Mesenchymal stem cell (in vitro differentiated cells and primary cell): ENCODE results near the gene GNAI2.

Experiments
- DNase-seq: peaks from one replicate; pipeline ENCODE4 v3.0.0-alpha.2; 2013
- H2AFZ ChIP-seq: one replicate; pipeline ENCODE4 v1.6.1; 2013; ENCODE audit warnings: low read depth, mild to moderate bottlenecking, control low read depth, inconsistent platforms, low read length, moderate library complexity
- H2AK5ac ChIP-seq: 2 replicates; pipeline ENCODE4 v1.6.1; 2013; ENCODE audit warnings: low read length, moderate library complexity, mild to moderate bottlenecking, inconsistent platforms; ENCODE audit not compliant: severe bottlenecking
- H2BK120ac ChIP-seq: one replicate; pipeline ENCODE4 v1.6.1; 2013; ENCODE audit warnings: low read depth, mild to moderate bottlenecking, inconsistent platforms, low read length, moderate library complexity
- H2BK12ac ChIP-seq, 2 experiments: one replicate each; pipeline ENCODE4 v1.6.1; 2013; ENCODE audit warnings: inconsistent platforms in 2 of 2, low read length in 2 of 2, mild to moderate bottlenecking in 2 of 2, moderate library complexity in 2 of 2, control low read depth in 1 of 2
- H2BK15ac ChIP-seq: one replicate; pipeline ENCODE4 v1.6.1; 2013; ENCODE audit warnings: mild to moderate bottlenecking, low read depth, inconsistent platforms; ENCODE audit not compliant: poor library complexity, severe bottlenecking
- H2BK5ac ChIP-seq: 2 replicates; pipeline ENCODE4 v1.6.1; 2013; ENCODE audit warnings: low read depth, mild to moderate bottlenecking, low read length, control low read depth, inconsistent platforms; ENCODE audit not compliant: poor library complexity, severe bottlenecking
- H3K14ac ChIP-seq, 2 experiments: one replicate each; pipeline ENCODE4 v1.6.1; 2013; ENCODE audit warnings: inconsistent platforms in 2 of 2, low read length in 2 of 2, control low read depth in 1 of 2, mild to moderate bottlenecking in 1 of 2, moderate library complexity in 1 of 2
- H3K18ac ChIP-seq, 2 experiments: one replicate each; pipeline ENCODE4 v1.6.1; 2013; ENCODE audit warnings: inconsistent platforms in 2 of 2, low read length in 2 of 2, control low read depth in 1 of 2, low read depth in 1 of 2, mild to moderate bottlenecking in 1 of 2
- H3K23ac ChIP-seq, 2 experiments: one replicate each; pipeline ENCODE4 v1.6.1; 2013; ENCODE audit warnings: inconsistent platforms in 2 of 2, low read length in 2 of 2, mild to moderate bottlenecking in 2 of 2, moderate library complexity in 2 of 2, control low read depth in 1 of 2
- H3K27ac ChIP-seq: 2 replicates; pipeline ENCODE4 v1.5.1; 2013; ENCODE audit warnings: mild to moderate bottlenecking, moderate library complexity, low read length, control low read depth, inconsistent platforms; ENCODE audit not compliant: poor library complexity, severe bottlenecking
- H3K27me3 ChIP-seq, 2 experiments: 2 replicates each; pipeline versions ENCODE4 v1.6.1 to v1.7.0; 2013; ENCODE audit warnings: low read length in 2 of 2, mild to moderate bottlenecking in 2 of 2, moderate library complexity in 2 of 2, control low read depth in 1 of 2, inconsistent platforms in 1 of 2; ENCODE audit not compliant: control insufficient read depth in 1 of 2, insufficient read depth in 1 of 2
- H3K36me3 ChIP-seq, 2 experiments: 2 replicates each; pipeline versions ENCODE4 v1.6.1 to v1.7.0; 2013; ENCODE audit warnings: low read length in 2 of 2, control low read depth in 1 of 2, inconsistent platforms in 1 of 2, low read depth in 1 of 2, mild to moderate bottlenecking in 1 of 2; ENCODE audit not compliant: insufficient read depth in 2 of 2, control insufficient read depth in 1 of 2
- H3K4ac ChIP-seq, 2 experiments: one replicate each; pipeline ENCODE4 v1.6.1; 2013; ENCODE audit warnings: inconsistent platforms in 2 of 2, low read length in 2 of 2, mild to moderate bottlenecking in 2 of 2, moderate library complexity in 2 of 2, control low read depth in 1 of 2, low read depth in 1 of 2
- H3K4me1 ChIP-seq: 2 replicates; pipeline ENCODE4 v1.6.1; 2013; ENCODE audit warnings: low read depth, low read length, control low read depth; ENCODE audit not compliant: control insufficient read depth, insufficient read depth
- H3K4me2 ChIP-seq: 2 replicates; pipeline ENCODE4 v1.6.1; 2013; ENCODE audit warnings: low read length, mild to moderate bottlenecking, inconsistent platforms; ENCODE audit not compliant: poor library complexity, severe bottlenecking
- H3K4me3 ChIP-seq, 2 experiments: 2 replicates each; pipeline versions ENCODE4 v1.5.1 to v1.7.0; 2013; ENCODE audit warnings: low read length in 2 of 2, mild to moderate bottlenecking in 2 of 2, control low read depth in 1 of 2, low read depth in 1 of 2; ENCODE audit not compliant: insufficient read depth in 1 of 2
- H3K79me1 ChIP-seq: replicated peaks from 2 replicates; pipeline ENCODE4 v1.6.1; 2013; ENCODE audit warnings: mild to moderate bottlenecking, control low read depth, low read length, inconsistent platforms; ENCODE audit not compliant: poor library complexity, severe bottlenecking
- H3K9ac ChIP-seq: 2 replicates; pipeline ENCODE4 v1.7.0; 2013; ENCODE audit warnings: mild to moderate bottlenecking, low read length, moderate library complexity
- H3K9me3 ChIP-seq: 2 replicates; pipeline ENCODE4 v1.7.0; 2013; ENCODE audit warnings: mild to moderate bottlenecking, low read length; ENCODE audit not compliant: control insufficient read depth
- H4K8ac ChIP-seq: one replicate; pipeline ENCODE4 v1.6.1; 2013; ENCODE audit warnings: inconsistent platforms, mild to moderate bottlenecking, low read length, moderate library complexity
- H4K91ac ChIP-seq: one replicate; pipeline ENCODE4 v1.6.1; 2013; ENCODE audit warnings: mild to moderate bottlenecking, low read length, inconsistent platforms
- WGBS: methylation state at CpG from one replicate; pipeline ENCODE4 v1.1.7; 2013; ENCODE audit warnings: mixed read lengths; 5-methylcytosine and 5-hydroxymethylcytosine counted together

Gene GNAI2

GRCh38 chr3:50266836-50267235 lies 30.8 kb downstream of the GNAI2 start:
- 100% methylated on average over 3 of the region's 7 CpGs for WGBS
- H3K27me3 ChIP-seq, result no peaks in the 10 kb centered on the region
- peak overlapping the region; percentile 12 for H3K27ac ChIP-seq
- peak overlapping the region; percentile 84 for H3K9ac ChIP-seq
- H3K4me2 ChIP-seq, result peak overlapping the region; percentile 75
- H4K8ac ChIP-seq, result peak overlapping the region; percentile 89
- H3K18ac ChIP-seq, result peak overlapping the region; percentile 75 to 93
- no peak overlapping the region for H3K23ac ChIP-seq
- H3K79me1 ChIP-seq, result peaks cover 2% of the 10 kb centered on the region
- H3K4me3 ChIP-seq, result peak overlapping the region; percentile 39 to 79
- peak overlapping the region in 1 of 2 experiments; percentile 91 for H3K14ac ChIP-seq
- no peaks in the 10 kb centered on the region for H3K9me3 ChIP-seq
- peak overlapping the region; percentile 85 for H4K91ac ChIP-seq
- H3K4ac ChIP-seq, result peak overlapping the region; percentile 58 to 89
- H2BK12ac ChIP-seq, result peak overlapping the region; percentile 42 to 49
- H2AK5ac ChIP-seq, result peak overlapping the region; percentile 80
- no peak for DNase-seq
- no peak overlapping the region for H2AFZ ChIP-seq
- peak overlapping the region; percentile 92 for H2BK15ac ChIP-seq
- H3K36me3 ChIP-seq, result no peaks in the 10 kb centered on the region
- peak overlapping the region; percentile 80 for H2BK120ac ChIP-seq
- H3K4me1 ChIP-seq, result peaks cover 77% of the 10 kb centered on the region
- H2BK5ac ChIP-seq, result no peak overlapping the region

- H3K23ac ChIP-seq, result peak overlapping the region in 1 of 2 experiments; percentile 41
- H3K36me3 ChIP-seq, result no peaks in the 10 kb centered on the region
- DNase-seq, result no peak
- H4K91ac ChIP-seq, result peak overlapping the region; percentile 85
- peak overlapping the region; percentile 58 to 89 for H3K4ac ChIP-seq
- H3K4me3 ChIP-seq, result peak overlapping the region; percentile 39 to 79
- H2BK15ac ChIP-seq, result peak overlapping the region; percentile 92
- peak overlapping the region in 1 of 2 experiments; percentile 91 for H3K14ac ChIP-seq
- H3K27me3 ChIP-seq, result no peaks in the 10 kb centered on the region
- H3K9me3 ChIP-seq, result no peaks in the 10 kb centered on the region
- peak overlapping the region; percentile 92 for H2AK5ac ChIP-seq
- H3K27ac ChIP-seq, result peak overlapping the region; percentile 12
- H3K9ac ChIP-seq, result peak overlapping the region; percentile 84
- H2BK120ac ChIP-seq, result peak overlapping the region; percentile 80
- H3K79me1 ChIP-seq, result peaks cover 2% of the 10 kb centered on the region
- H3K4me1 ChIP-seq, result peaks cover 78% of the 10 kb centered on the region
- H2AFZ ChIP-seq, result peak overlapping the region; percentile 67
- H4K8ac ChIP-seq, result peak overlapping the region; percentile 89
- peak overlapping the region; percentile 75 for H3K4me2 ChIP-seq
- peak overlapping the region; percentile 75 to 93 for H3K18ac ChIP-seq
- no peak overlapping the region for H2BK5ac ChIP-seq
- 19% methylated on average over 21 of the region's 22 CpGs for WGBS
- H2BK12ac ChIP-seq, result peak overlapping the region; percentile 87 to 96
Observed at GRCh38 chr3:50267280-50267913, 31.4 kb downstream of the GNAI2 start.

- Histone ChIP-seq H2BK120ac (peak overlapping the region; percentile 80), H3K4me3 (peak overlapping the region in 1 of 2 experiments; percentile 79), H2AK5ac (peak overlapping the region; percentile 34), H3K27ac (no peak overlapping the region), H2BK12ac (no peak overlapping the region), H3K27me3 (peaks cover 0 to 2% of the 10 kb centered on the region in 2 experiments), H2AFZ (no peak overlapping the region), H3K36me3 (no peaks in the 10 kb centered on the region), H2BK15ac (no peak overlapping the region), H3K23ac (no peak overlapping the region), H3K14ac (peak overlapping the region in 1 of 2 experiments; percentile 37), H3K4me2 (no peak overlapping the region), H3K9me3 (no peaks in the 10 kb centered on the region), H3K4ac (no peak overlapping the region), H3K18ac (no peak overlapping the region), H4K8ac (no peak overlapping the region), H2BK5ac (no peak overlapping the region), H3K79me1 (peaks cover 2% of the 10 kb centered on the region), H3K9ac (no peak overlapping the region), H3K4me1 (peaks cover 78% of the 10 kb centered on the region), H4K91ac (no peak overlapping the region)
- 88% methylated on average over 3 of the region's 3 CpGs for WGBS
- no peak for DNase-seq
Observed at GRCh38 chr3:50268276-50268675, 32.3 kb downstream of the GNAI2 start.

GRCh38 chr3:50268703-50269451 lies 32.9 kb downstream of the GNAI2 start, which contains the start of gene SEMA3B:
Gene SEMA3B, plus strand, starts transcription at chr3:50269147. Its CDS starts 94 bp downstream, at chr3:50269241.
- H4K8ac ChIP-seq, result peak within 1 kb of the TSS; percentile 89
- no peak within 1 kb of the TSS for H3K4ac ChIP-seq
- peak within 1 kb of the TSS in 1 of 2 experiments; percentile 79 for H3K4me3 ChIP-seq
- H3K14ac ChIP-seq, result peak within 1 kb of the TSS in 1 of 2 experiments; percentile 68
- peak within 1 kb of the TSS in 1 of 2 experiments; percentile 75 for H3K23ac ChIP-seq
- no peaks in the 10 kb centered on the region for H3K79me1 ChIP-seq
- DNase-seq, result no peak
- no peak within 1 kb of the TSS for H2AFZ ChIP-seq
- H3K18ac ChIP-seq, result peak within 1 kb of the TSS in 1 of 2 experiments; percentile 61
- no peak within 1 kb of the TSS for H3K4me2 ChIP-seq
- H2BK5ac ChIP-seq, result no peak within 1 kb of the TSS
- peaks cover 75% of the 10 kb centered on the region for H3K4me1 ChIP-seq
- peak within 1 kb of the TSS in 1 of 2 experiments; percentile 60 for H2BK12ac ChIP-seq
- no peak within 1 kb of the TSS for H3K9ac ChIP-seq
- H2AK5ac ChIP-seq, result peak within 1 kb of the TSS; percentile 92
- peaks cover 2 to 8% of the 10 kb centered on the region in 2 experiments for H3K27me3 ChIP-seq
- no peaks in the 10 kb centered on the region for H3K36me3 ChIP-seq
- H3K9me3 ChIP-seq, result no peaks in the 10 kb centered on the region
- 79% methylated on average over 16 of the region's 21 CpGs for WGBS
- H3K27ac ChIP-seq, result no peak within 1 kb of the TSS
- H4K91ac ChIP-seq, result peak within 1 kb of the TSS; percentile 85
- H2BK15ac ChIP-seq, result no peak within 1 kb of the TSS
- H2BK120ac ChIP-seq, result peak within 1 kb of the TSS; percentile 80
